Spleen (tissue), 7 donors: ENCODE data around the gene FRMD5.

Experiments used
- POLR2A ChIP-seq, 3 donors: fragments of 450-650 bp; IDR thresholded peaks; one replicate each; pipeline ENCODE4 v1.5.1; 2017; ENCODE audit warnings: antibody characterized with exemption in 3 of 3, mild to moderate bottlenecking in 1 of 3
- POLR2AphosphoS5 ChIP-seq, 3 donors: sonication (generic); formaldehyde crosslinking; IDR thresholded peaks; one replicate each; pipeline ENCODE4 v1.5.1; 2017; ENCODE audit warnings: antibody characterized with exemption in 3 of 3
- TF ChIP-seq, protein P1 (sequence below), 11 experiments: fragments of 200-600 bp in 7 of 11; fragments of 450-650 bp in 4 of 11; sonication (generic) in 4 of 11; IDR thresholded peaks in 8 of 11; conservative IDR thresholded peaks in 3 of 11; 1 replicate in 7 of 11; 2 replicates in 4 of 11; pipeline versions ENCODE4 v1.4.0 to v1.8.0; 2016 to 2021; ENCODE audit warnings: antibody characterized with exemption in 11 of 11, inconsistent platforms in 4 of 11, mild to moderate bottlenecking in 1 of 11
- donor health status: DM: no; HTN: no; CAD: no; lungs with moderate emphysema.
- donor health status: DM: no; HTN: no; CAD: no.
- donor health status: DM: no; HTN: no; CAD: no.

DNA sequence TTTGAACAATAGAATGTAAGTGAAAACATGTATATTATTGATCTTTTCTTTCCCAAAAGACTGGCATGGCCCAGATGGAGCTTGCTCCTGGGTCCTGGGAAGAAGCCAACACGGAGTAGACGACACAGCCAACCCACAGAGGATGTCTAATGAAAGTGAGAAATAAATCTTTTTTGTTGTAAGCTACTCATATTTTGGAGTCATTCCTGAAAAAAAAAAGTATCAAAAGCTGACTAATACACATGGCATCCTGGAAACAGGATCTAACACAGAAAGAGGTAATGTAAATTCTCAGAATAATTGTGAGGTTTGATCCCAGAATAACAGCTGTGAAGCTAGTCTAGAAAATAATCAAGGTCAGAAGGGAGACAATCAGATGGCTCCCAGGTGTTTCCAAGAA lies 12.6 kb upstream of the FRMD5 start:
- TF ChIP-seq, protein P1, sequence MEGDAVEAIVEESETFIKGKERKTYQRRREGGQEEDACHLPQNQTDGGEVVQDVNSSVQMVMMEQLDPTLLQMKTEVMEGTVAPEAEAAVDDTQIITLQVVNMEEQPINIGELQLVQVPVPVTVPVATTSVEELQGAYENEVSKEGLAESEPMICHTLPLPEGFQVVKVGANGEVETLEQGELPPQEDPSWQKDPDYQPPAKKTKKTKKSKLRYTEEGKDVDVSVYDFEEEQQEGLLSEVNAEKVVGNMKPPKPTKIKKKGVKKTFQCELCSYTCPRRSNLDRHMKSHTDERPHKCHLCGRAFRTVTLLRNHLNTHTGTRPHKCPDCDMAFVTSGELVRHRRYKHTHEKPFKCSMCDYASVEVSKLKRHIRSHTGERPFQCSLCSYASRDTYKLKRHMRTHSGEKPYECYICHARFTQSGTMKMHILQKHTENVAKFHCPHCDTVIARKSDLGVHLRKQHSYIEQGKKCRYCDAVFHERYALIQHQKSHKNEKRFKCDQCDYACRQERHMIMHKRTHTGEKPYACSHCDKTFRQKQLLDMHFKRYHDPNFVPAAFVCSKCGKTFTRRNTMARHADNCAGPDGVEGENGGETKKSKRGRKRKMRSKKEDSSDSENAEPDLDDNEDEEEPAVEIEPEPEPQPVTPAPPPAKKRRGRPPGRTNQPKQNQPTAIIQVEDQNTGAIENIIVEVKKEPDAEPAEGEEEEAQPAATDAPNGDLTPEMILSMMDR (IDR thresholded peaks at IDR 0.05 in 8 of 11, conservative IDR thresholded peaks at IDR 0.05 in 3 of 11): no peak
- TF ChIP-seq POLR2AphosphoS5 (IDR thresholded peaks at IDR 0.05) (no peak), POLR2A (IDR thresholded peaks at IDR 0.05) (no peak)
